Renal pelvis (tissue), 4 donors: ENCODE results near the gene ATXN7L1. TPM values are rescaled to one million over a fixed set of nuclear protein-coding genes. Genes with fewer than 3 reads are reported as not detected.

Source experiments
- DNase-seq: peaks from one replicate; pipeline ENCODE4 v3.0.0-alpha.2; 2013
- polyA plus RNA-seq, 3 donors: library from polyadenylated mRNA; unstranded; fragments of 120-200 nt; gene quantifications; one replicate each; pipeline ENCODE4 v1.2.1, GENCODE V29; 2013; ENCODE audit not compliant: insufficient read length in 3 of 3

ATXN7L1 gene
- polyA plus RNA-seq, 3 donors, result 11.4 to 13.8 (median 13.1) TPM

GRCh38 chr7:105652359-105652993, 223.9 kb downstream of the ATXN7L1 start:
- DNase-seq, result peak; percentile 47

DNA sequence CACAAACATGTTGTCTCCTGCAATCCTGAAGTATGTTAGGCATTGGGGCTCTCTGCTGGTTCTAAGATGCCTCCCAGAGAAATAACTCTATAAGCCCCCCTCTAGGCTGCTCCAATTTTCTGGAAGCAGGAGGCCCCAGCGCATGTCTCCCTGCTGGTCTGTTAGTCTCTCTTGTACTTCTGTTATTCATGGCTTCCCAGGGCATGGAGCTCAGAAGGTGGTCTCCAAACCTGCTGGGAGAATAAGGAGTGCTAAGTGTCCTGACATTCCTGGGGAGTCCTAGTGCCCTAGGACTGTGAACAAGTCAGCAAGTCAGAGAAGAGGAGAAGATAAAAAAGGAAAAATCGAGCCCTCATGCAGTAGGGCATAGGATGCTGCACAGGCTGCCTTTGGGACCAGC, 224.6 kb downstream of the ATXN7L1 start:
- DNase-seq, result no peak

GRCh38 chr7:105650382-105650970, 225.9 kb downstream of the ATXN7L1 start:
- DNase-seq, result no peak

GRCh38 chr7:105649727-105650381, 226.5 kb downstream of the ATXN7L1 start:
- DNase-seq, result no peak

DNA sequence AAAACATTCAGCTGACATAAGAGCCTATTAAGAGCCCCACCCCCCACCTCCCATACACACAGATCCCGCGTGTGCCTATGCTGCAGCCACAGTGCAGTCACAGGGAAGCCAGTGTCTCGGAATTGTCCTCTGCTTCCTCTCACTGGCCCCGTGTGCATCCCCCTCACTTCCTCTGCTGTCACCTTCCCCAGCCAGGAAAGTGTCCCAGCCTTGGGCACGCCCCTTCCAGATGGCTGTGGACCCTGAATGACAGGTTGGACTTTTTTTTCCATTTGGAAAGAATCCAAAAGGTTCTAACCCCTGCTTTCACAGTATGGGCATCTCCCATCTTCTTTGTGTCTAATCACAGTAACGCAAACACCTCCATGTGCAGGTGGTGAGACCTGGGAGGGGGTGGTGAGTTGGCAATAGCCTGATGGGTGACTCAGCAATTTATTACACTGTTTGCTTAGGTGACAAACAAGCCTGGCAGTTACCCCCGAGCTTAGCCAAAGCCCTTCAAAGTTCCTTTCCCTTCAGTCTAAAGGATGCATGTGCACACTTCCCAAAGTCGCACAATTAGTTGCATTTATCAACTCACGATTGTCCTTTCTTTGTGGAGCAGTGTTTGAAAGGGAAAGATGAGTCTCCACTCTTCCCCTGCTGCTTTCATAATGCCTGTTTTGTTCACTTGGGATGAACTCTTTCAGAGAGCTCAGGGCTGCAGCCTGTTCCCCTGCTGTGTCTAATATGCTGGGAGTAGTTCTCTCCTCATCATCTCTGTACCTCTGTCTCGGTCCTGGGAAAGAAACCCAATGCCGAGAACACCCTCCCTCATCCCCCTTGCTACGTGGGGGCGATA, 227.6 kb downstream of the ATXN7L1 start:
- no peak for DNase-seq

DNA sequence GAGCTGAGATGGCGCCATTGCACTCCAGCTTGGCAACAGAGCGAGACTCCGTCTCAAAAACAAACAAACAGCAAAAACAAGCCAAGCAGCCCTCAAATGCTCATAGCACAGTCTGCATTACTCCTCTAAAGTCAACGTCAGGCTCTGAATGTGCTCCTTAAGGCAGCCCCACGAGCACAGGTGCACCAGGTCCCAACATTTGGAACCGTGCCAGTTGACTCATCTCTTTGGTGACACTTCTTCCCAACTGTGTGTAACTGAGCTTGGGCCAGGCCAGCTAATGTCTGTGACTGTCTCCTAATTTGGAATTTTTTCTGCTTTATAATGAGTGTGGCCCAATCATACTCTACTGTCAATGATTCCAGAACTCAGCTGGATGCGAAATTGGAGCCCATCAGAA, 228.8 kb downstream of the ATXN7L1 start:
- no peak for DNase-seq

GRCh38 chr7:105644937-105645336, 231.5 kb downstream of the ATXN7L1 start:
- DNase-seq, result no peak

- no peak for DNase-seq
These were observed 232.5 kb downstream of the ATXN7L1 start for GRCh38 chr7:105643851-105644250.

DNA sequence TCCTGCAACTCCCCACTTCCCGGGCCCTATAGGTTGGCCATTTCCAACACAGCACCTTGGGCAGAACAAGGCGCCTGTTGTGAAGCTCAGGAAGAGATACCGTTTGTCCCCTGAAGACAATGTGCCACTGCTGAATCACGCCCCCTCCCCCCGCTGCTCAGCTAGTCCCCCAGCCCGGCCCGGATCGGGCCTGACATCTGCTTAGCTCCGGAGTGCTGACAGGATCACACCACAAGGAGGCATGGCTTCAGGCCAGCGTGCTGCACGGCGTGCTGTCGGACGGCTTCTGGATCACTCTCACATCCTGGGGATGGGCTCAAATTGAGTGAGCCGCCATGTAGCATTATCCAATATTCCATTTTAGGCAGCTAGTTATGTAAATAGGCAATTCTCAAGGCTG, 233.0 kb downstream of the ATXN7L1 start:
- DNase-seq, result no peak

DNA sequence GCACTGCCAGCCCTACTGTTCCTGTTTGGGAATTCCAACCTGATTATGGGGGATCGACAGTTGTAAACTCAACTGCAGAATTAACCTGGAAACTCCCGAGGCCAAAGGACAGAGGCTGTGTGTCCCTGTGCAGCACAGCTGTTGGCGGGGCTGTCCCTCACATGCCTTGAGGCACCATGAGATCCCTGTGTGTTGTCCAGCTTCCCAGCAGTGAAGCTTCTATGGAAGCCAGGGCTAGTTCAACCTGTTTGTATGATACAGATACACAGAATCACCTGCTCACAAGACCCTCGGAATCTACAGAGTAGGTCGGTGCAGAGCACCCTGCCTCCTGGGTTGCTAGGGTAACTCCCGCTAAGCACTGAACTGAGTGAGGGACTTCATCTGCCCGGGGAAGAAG, 234.1 kb downstream of the ATXN7L1 start:
- DNase-seq, result no peak

DNA sequence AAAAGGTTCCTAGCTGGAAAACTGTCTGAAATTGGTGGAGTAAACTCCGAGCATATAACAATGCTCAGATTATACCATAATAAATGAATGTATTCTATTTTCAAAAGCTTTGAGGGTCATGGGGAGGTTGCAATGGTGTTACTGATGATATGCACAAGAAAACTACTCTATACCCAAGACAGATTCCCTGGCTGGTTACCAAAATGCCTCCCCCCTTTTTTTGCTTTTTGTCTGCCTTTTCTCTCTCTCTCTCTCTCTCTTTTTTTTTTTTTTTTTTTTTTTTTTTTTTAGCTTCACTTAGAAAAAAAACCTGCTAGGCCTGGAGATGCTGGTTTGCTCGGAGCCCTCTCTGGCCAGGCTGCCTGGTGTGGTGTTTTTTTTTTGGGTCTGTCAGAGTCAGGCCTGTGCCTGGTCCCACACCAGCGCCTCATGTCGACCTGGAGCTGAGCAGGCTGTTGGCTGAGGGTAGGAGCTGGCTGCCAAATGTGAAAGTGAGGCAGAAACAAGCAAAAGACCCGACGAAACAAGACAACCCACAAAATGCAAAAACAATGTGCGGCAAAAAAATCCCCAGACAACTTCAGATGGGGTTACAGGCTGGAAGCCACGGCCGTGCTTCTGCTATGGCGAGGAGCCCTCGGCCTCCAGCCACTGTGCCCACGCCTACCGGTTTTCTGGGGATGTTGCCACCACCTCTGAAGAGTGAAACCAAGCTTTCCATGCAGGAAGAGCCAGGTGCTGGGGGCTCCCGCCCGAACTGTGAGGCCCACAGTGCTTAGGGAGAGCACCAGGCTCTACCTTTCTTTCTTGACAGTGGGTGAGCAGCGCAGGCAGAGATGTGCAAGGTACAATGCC, 235.2 kb downstream of the ATXN7L1 start:
- DNase-seq, result no peak

DNA sequence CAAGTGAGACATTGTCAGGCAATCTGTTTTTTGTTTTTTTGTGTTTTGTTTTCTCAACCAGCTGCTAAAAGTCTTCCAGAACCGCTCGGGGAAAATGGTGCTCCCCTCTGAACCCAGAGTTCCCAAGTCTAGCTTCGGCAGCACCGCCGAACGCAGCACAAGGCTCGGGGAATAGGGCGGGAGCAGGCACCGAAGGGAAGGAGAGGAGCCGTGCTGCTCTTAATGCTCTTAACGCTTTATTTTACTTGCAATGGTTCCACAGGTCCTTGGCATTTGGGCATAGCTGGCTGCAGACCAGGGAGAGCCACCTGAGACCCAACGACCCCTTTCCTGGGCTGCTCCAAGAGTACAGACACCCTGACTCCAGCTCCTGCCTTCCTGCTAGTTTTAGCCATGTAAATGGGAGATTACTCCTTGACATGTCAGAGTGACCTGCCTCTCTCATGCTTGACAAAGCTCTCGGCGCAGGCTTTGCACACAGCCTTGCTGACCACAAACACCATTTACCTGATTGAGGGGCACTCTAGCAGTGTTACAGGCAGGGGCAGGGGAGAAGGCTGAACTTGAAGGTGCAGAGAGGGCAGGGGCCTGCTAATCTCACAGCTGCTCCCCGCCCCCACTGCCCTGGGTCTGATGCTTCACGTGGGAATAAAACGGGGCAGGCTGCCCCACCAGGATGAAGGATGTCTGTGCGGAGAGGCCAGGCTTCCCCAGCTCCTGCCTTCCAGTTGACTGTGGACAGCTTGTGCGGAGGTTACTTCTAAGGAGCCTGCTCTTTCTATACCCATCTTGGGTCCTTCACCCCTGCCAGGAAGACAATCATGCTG, 236.5 kb downstream of the ATXN7L1 start:
- no peak for DNase-seq

GRCh38 chr7:105638902-105639495, 237.4 kb downstream of the ATXN7L1 start:
- peak; percentile 69 for DNase-seq

GRCh38 chr7:105638334-105638733, 238.1 kb downstream of the ATXN7L1 start:
- no peak for DNase-seq

GRCh38 chr7:105637755-105638154, 238.6 kb downstream of the ATXN7L1 start:
- DNase-seq, result no peak

DNA sequence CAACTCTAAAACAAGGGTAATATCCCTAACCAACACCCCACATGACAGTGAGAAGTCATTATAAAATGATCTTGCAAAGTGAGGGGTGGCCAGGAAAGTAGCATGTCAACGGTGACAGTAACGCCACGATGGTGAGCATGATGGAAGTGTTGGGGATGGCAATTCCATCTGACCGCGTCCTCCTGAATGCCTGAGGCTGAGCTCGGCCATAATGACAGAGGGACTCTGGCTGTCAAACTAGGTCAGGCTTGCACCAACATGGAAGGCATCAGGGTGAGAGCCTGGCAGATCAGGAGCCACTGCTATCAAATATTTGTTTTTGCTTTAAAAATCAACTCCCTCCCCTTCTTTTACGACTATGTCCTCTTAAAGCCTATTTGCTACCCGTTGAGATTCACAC, 239.4 kb downstream of the ATXN7L1 start:
- no peak for DNase-seq

GRCh38 chr7:105635197-105635596, 241.2 kb downstream of the ATXN7L1 start:
- no peak for DNase-seq

- no peak for DNase-seq
These were observed 250.4 kb downstream of the ATXN7L1 start for GRCh38 chr7:105625986-105626385.

DNA sequence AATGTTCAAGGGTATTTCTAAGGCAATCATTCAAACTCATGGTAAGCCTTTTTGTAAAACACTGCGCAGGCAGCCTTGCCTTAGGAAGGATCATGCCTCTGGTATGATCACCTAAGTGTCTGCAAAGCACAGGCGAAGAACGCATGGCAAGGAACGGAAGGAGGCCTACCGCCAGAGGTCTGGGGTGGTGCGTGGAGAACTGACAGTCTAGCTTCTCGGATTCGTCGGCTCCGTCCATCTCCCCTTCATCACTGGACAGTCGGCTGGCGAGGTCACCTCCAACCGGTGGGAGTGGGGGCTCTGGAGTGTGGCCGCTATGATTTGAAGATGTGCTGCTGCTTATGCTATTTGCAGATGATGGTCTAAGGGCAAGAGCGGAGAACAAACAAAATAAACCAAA, 252.5 kb downstream of the ATXN7L1 start:
- DNase-seq, result no peak

GRCh38 chr7:105623378-105623777, 253.0 kb downstream of the ATXN7L1 start:
- no peak for DNase-seq
